HUES48 (cell line): ENCODE data around the gene ASF1A.
A peak's percentile ranks its signal among the peaks of the same experiment; 100 is the strongest.

Experiments
- H3K27ac ChIP-seq: one replicate; pipeline ENCODE4 v1.7.0; 2013; ENCODE audit warnings: low read depth, low read length, inconsistent platforms
- H3K27me3 ChIP-seq: 2 replicates; pipeline ENCODE4 v1.6.1; 2013; ENCODE audit warnings: mild to moderate bottlenecking, low read length; ENCODE audit not compliant: control insufficient read depth, insufficient read depth
- H3K36me3 ChIP-seq: 2 replicates; pipeline ENCODE4 v1.6.1; 2013; ENCODE audit warnings: low read length; ENCODE audit not compliant: control insufficient read depth, insufficient read depth
- H3K4me1 ChIP-seq: 2 replicates; pipeline ENCODE4 v1.6.1; 2013; ENCODE audit warnings: mild to moderate bottlenecking, low read length; ENCODE audit not compliant: control insufficient read depth, insufficient read depth
- H3K4me3 ChIP-seq: 2 replicates; pipeline ENCODE4 v1.5.1; 2013; ENCODE audit warnings: mild to moderate bottlenecking, low read depth, low read length
- H3K9ac ChIP-seq: 2 replicates; pipeline ENCODE4 v1.6.1; 2013; ENCODE audit warnings: mild to moderate bottlenecking, low read depth, low read length, moderate library complexity
- H3K9me3 ChIP-seq: 2 replicates; pipeline ENCODE4 v1.6.1; 2013; ENCODE audit warnings: low read length; ENCODE audit not compliant: control insufficient read depth, insufficient read depth

Gene ASF1A

DNA sequence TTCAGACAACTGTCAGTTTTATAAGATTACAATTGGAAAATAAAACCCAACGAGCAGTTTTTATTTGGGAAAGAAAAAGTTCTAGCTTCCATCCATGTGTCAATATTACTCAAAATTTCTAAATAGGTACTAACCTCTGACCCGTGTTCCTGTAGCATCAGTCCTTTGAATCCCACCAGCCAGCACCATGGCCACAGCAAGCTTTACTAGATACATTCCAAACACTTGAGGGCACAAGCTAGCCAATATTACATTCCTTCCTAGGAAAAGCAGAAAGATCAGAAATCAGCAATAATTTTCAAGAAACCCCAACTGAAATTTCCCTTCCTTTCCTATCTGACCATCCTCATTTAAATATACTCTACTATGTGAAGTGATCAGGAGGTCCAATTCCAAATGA, 19.2 kb downstream of the ASF1A start:
- H3K27ac ChIP-seq, result no peak overlapping the region
- no peak overlapping the region for H3K9ac ChIP-seq
- no peak overlapping the region for H3K4me3 ChIP-seq
- H3K4me1 ChIP-seq, result no peaks in the 10 kb centered on the region
- H3K9me3 ChIP-seq, result no peaks in the 10 kb centered on the region
- no peaks in the 10 kb centered on the region for H3K27me3 ChIP-seq
- H3K36me3 ChIP-seq, result peaks cover 92% of the 10 kb centered on the region

DNA sequence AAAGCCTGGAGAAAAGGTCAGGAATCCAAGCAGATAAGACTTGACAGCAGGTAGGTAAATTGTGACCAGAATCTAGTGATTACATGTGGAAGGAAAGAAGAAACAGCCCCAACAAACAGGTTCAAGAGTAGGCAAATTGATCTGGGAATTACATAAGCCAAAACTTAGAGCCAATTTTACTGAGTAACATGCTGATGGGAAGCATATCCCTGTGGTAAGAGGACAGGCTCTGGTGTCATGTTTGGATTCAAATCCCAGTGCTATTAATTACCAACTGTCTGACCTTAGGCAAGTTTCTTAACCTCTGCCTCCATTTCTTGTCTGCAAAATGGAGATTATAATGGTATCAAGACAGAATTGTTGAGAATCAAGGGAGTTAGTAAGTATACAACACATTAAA, 20.6 kb downstream of the ASF1A start:
- Histone ChIP-seq H3K4me1 (no peaks in the 10 kb centered on the region), H3K27ac (no peak overlapping the region), H3K4me3 (no peak overlapping the region), H3K36me3 (peaks cover 88% of the 10 kb centered on the region), H3K9me3 (no peaks in the 10 kb centered on the region), H3K27me3 (no peaks in the 10 kb centered on the region), H3K9ac (no peak overlapping the region)

- no peak overlapping the region for H3K4me3 ChIP-seq
- H3K4me1 ChIP-seq, result no peaks in the 10 kb centered on the region
- H3K27ac ChIP-seq, result no peak overlapping the region
- H3K9me3 ChIP-seq, result no peaks in the 10 kb centered on the region
- no peaks in the 10 kb centered on the region for H3K27me3 ChIP-seq
- peaks cover 89% of the 10 kb centered on the region for H3K36me3 ChIP-seq
- no peak overlapping the region for H3K9ac ChIP-seq
Observed at GRCh38 chr6:118917546-118918328, 23.8 kb downstream of the ASF1A start.

DNA sequence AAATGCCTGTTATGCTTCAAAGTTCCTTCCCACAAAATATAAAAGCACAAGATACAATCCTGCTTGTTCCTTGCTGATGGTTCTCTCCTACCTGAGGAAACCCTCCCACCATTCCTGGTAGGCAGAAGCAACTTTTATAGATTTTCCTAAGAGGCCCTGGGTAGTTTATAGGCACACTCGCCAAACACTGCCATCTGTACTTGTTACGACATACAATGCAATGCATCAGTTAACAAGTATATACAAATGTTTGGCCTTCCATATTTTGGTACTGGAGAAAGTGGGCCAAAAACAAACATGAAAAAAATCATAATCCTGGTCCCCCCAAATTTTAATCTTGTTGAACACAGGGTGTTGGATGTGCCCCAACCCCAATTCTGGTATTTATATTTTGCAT, 24.4 kb downstream of the ASF1A start:
- no peak overlapping the region for H3K9ac ChIP-seq
- no peaks in the 10 kb centered on the region for H3K27me3 ChIP-seq
- no peaks in the 10 kb centered on the region for H3K9me3 ChIP-seq
- H3K36me3 ChIP-seq, result peaks cover 88% of the 10 kb centered on the region
- H3K4me1 ChIP-seq, result no peaks in the 10 kb centered on the region
- no peak overlapping the region for H3K27ac ChIP-seq
- H3K4me3 ChIP-seq, result no peak overlapping the region

DNA sequence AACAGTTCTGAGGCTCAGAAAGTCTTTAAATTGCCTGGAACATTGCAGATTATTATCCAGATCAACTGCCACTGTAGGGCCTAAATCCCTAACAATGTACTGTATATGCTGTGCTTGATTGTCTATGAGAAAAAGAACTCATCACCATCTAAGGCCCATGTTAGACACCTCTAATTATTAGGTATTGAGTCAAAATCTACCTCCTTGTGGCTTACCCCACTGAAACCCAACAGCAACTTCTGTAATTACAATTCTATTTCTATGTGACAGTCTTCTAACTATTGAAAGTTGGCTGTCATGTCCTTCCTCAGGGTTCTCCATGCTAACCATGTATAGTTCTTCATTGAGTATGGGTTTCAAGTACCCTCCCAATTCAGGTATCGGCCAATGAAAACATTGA, 27.1 kb downstream of the ASF1A start:
- Histone ChIP-seq H3K27ac (no peak overlapping the region), H3K36me3 (peaks cover 81% of the 10 kb centered on the region), H3K9ac (no peak overlapping the region), H3K27me3 (no peaks in the 10 kb centered on the region), H3K9me3 (no peaks in the 10 kb centered on the region), H3K4me3 (no peak overlapping the region), H3K4me1 (no peaks in the 10 kb centered on the region)

GRCh38 chr6:118923035-118923434, 29.1 kb downstream of the ASF1A start:
- Histone ChIP-seq H3K4me3 (no peak overlapping the region), H3K36me3 (peaks cover 78% of the 10 kb centered on the region), H3K27ac (no peak overlapping the region), H3K4me1 (no peaks in the 10 kb centered on the region), H3K27me3 (no peaks in the 10 kb centered on the region), H3K9me3 (no peaks in the 10 kb centered on the region), H3K9ac (no peak overlapping the region)

DNA sequence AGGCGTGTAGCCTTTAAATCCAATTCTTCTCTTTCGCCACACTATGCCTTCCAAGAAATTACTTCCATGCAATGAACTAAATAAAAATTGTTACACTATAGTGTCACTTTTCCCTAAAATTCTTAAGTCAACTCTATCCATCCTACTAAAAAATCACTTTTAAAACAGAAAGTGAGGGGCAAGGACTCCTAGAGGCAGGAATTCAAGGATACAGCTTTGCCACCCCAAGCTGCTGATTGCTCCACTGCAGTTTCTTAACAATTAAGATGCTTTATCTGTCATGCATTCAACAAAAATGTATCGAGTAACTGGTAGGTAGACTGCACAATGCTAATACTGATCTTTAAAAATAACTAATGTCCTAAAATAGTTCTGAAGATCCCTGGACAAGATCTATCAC, 36.7 kb downstream of the ASF1A start:
- no peaks in the 10 kb centered on the region for H3K4me1 ChIP-seq
- no peak overlapping the region for H3K27ac ChIP-seq
- no peaks in the 10 kb centered on the region for H3K9me3 ChIP-seq
- H3K36me3 ChIP-seq, result peaks cover 43% of the 10 kb centered on the region
- no peak overlapping the region for H3K4me3 ChIP-seq
- no peak overlapping the region for H3K9ac ChIP-seq
- no peaks in the 10 kb centered on the region for H3K27me3 ChIP-seq

GRCh38 chr6:118931436-118931835, 37.5 kb downstream of the ASF1A start:
- no peak overlapping the region for H3K9ac ChIP-seq
- peaks cover 3% of the 10 kb centered on the region; the same call in 1 of the 2 replicates for H3K9me3 ChIP-seq
- peaks cover 39% of the 10 kb centered on the region for H3K36me3 ChIP-seq
- H3K4me3 ChIP-seq, result no peak overlapping the region
- no peaks in the 10 kb centered on the region for H3K27me3 ChIP-seq
- H3K4me1 ChIP-seq, result no peaks in the 10 kb centered on the region
- H3K27ac ChIP-seq, result no peak overlapping the region

GRCh38 chr6:118932421-118932820, 38.5 kb downstream of the ASF1A start:
- Histone ChIP-seq H3K9me3 (peaks cover 11% of the 10 kb centered on the region; the same call in 1 of the 2 replicates), H3K9ac (no peak overlapping the region), H3K36me3 (peaks cover 36% of the 10 kb centered on the region), H3K27ac (no peak overlapping the region), H3K4me3 (no peak overlapping the region), H3K27me3 (no peaks in the 10 kb centered on the region), H3K4me1 (no peaks in the 10 kb centered on the region)

- no peak overlapping the region for H3K9ac ChIP-seq
Observed at GRCh38 chr6:118933855-118934460, 40.0 kb downstream of the ASF1A start.

More at GRCh38 chr6:118933855-118934460, 40.0 kb downstream of the ASF1A start:
- Histone ChIP-seq H3K9me3 (peaks cover 11% of the 10 kb centered on the region; the same call in 1 of the 2 replicates), H3K4me1 (no peaks in the 10 kb centered on the region), H3K27me3 (no peaks in the 10 kb centered on the region), H3K4me3 (peak overlapping the region; percentile 56), H3K27ac (no peak overlapping the region), H3K36me3 (peaks cover 30% of the 10 kb centered on the region)
